Right lobe of liver (tissue), 6 donors: ENCODE data around the gene GMDS. TPM values are rescaled to one million over a fixed set of nuclear protein-coding genes. Genes with fewer than 3 reads are reported as not detected.
A peak's percentile ranks its signal among the peaks of the same experiment; 100 is the strongest.

Source experiments
- ATAC-seq, 4 donors: fragments of 200-7000 bp; cut with Tn5 transposase; one replicate each; pipeline ENCODE4 v1.9.1; 2020; ENCODE audit warnings: mild to moderate bottlenecking in 4 of 4, moderate library complexity in 4 of 4
- DNase-seq, 3 donors: peaks; one replicate each; pipeline ENCODE4 v3.0.0-alpha.2; 2020
- H3K27ac ChIP-seq, 3 donors: fragments of 200-600 bp; one replicate each; pipeline ENCODE4 v1.8.0; 2022
- H3K27me3 ChIP-seq, 2 donors: fragments of 200-600 bp; one replicate each; pipeline ENCODE4 v1.8.0; 2022
- H3K36me3 ChIP-seq, 4 donors: fragments of 200-600 bp; sonication (generic) in 1 of 4; one replicate each; pipeline versions ENCODE4 v1.5.1 to v1.8.0; 2017 to 2022; ENCODE audit warnings: control low read depth in 1 of 4
- H3K4me1 ChIP-seq, 4 donors: fragments of 200-600 bp; sonication (generic) in 1 of 4; one replicate each; pipeline versions ENCODE4 v1.5.1 to v1.8.0; 2017 to 2022; ENCODE audit warnings: control low read depth in 1 of 4
- H3K4me3 ChIP-seq, 3 donors: fragments of 200-600 bp; one replicate each; pipeline ENCODE4 v1.8.0; 2022
- H3K9me3 ChIP-seq, 4 donors: fragments of 200-600 bp; sonication (generic) in 1 of 4; one replicate each; pipeline versions ENCODE4 v1.5.1 to v1.8.0; 2017 to 2022; ENCODE audit warnings: control low read depth in 1 of 4
- POLR2A ChIP-seq: fragments of 450-650 bp; IDR thresholded peaks from one replicate; pipeline ENCODE4 v1.6.1; 2017; ENCODE audit warnings: antibody characterized with exemption, mild to moderate bottlenecking
- WGBS: methylation state at CpG from one replicate; pipeline ENCODE4 v1.1.6; 2018; ENCODE audit warnings: low coverage, low lambda C conversion rate; ENCODE audit not compliant: insufficient coverage; ENCODE audit errors: missing lambda C conversion rate; 5-methylcytosine and 5-hydroxymethylcytosine counted together
- intact Hi-C, 2 donors: fragments of 100-400 bp; cut with DNase I; formaldehyde crosslinking; loops; one replicate each; pipeline versions ENCODE4 v1.11.2 to v1.14.1; 2022
- total RNA-seq, 6 experiments: library from RNA; depleted of rRNA in 2 of 6; stranded (reverse); fragments of >200 nt in 2 of 6; fragmentation: NEBNext Ultra II Directional in 3 of 6; extraction: Animal tissue kit (Norgen Biotek cat#: 25700) in 3 of 6; gene quantifications; one replicate each; pipeline versions ENCODE4 v1.1.0 to v1.2.4, GENCODE V29; 2016 to 2023
- TF ChIP-seq, protein P1 (sequence below), 4 donors: fragments of 200-600 bp in 3 of 4; fragments of 450-650 bp in 1 of 4; IDR thresholded peaks; one replicate each; pipeline versions ENCODE4 v1.5.1 to v1.8.0; 2016 to 2022; ENCODE audit warnings: antibody characterized with exemption in 4 of 4, mild to moderate bottlenecking in 2 of 4
- donor health status: DM: no; HTN: yes; CAD: no.
- donor health status: DM: no; HTN: no; CAD: no.
- donor health status: DM: no; HTN: no; CAD: no.
- donor health status: DM: no; HTN: yes; CAD: no.
- donor health status: DM: no; HTN: yes; CAD: no.

Gene GMDS
- total RNA-seq, 6 experiments from 2014 or later, result 15.9 to 34.4 (median 23.4) TPM

DNA sequence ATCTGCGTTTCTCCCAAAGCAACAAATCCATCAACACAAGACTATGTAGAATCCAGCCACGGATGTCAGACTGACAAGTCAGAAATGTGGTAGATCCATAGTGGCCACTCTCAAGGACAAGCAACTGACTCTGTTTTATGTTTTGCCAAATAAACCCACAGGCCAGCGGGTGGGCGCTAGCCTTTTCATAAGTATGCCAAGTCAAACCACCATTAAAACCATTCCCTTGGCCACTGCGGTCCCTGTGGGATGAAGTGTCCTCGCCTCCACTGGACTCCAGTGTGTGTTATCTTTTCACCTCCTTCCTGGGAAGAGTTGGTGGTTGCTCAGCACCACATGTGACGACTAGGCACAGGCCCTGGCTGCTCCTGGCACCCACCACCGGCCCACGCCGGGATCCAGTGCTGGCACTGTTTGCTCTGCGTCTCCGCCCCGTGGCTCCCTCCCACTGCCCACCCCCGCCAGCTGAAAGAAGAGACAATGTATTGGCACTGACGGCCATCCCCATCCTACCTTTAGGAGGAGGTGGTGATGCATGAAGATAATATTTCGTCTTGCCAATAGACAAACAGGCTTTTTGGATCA is 532.3 kb downstream of the GMDS start:
- intact Hi-C loops, result no loop called here
- no peak overlapping the region for H3K4me3 ChIP-seq
- DNase-seq (no peak), ATAC-seq (peak in 1 of 4 donors; percentile 31)
- H3K4me1 ChIP-seq, result no peaks in the 10 kb centered on the region
- 83% methylated on average over 6 of the region's 16 CpGs for whole genome bisulfite sequencing
- TF ChIP-seq, protein P1, sequence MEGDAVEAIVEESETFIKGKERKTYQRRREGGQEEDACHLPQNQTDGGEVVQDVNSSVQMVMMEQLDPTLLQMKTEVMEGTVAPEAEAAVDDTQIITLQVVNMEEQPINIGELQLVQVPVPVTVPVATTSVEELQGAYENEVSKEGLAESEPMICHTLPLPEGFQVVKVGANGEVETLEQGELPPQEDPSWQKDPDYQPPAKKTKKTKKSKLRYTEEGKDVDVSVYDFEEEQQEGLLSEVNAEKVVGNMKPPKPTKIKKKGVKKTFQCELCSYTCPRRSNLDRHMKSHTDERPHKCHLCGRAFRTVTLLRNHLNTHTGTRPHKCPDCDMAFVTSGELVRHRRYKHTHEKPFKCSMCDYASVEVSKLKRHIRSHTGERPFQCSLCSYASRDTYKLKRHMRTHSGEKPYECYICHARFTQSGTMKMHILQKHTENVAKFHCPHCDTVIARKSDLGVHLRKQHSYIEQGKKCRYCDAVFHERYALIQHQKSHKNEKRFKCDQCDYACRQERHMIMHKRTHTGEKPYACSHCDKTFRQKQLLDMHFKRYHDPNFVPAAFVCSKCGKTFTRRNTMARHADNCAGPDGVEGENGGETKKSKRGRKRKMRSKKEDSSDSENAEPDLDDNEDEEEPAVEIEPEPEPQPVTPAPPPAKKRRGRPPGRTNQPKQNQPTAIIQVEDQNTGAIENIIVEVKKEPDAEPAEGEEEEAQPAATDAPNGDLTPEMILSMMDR (IDR thresholded peaks at IDR 0.05), result no peak
- TF ChIP-seq POLR2A, result no peak
- no peaks in the 10 kb centered on the region for H3K9me3 ChIP-seq
- no peaks in the 10 kb centered on the region for H3K36me3 ChIP-seq
- H3K27me3 ChIP-seq, result no peaks in the 10 kb centered on the region
- H3K27ac ChIP-seq, result no peak overlapping the region

DNA sequence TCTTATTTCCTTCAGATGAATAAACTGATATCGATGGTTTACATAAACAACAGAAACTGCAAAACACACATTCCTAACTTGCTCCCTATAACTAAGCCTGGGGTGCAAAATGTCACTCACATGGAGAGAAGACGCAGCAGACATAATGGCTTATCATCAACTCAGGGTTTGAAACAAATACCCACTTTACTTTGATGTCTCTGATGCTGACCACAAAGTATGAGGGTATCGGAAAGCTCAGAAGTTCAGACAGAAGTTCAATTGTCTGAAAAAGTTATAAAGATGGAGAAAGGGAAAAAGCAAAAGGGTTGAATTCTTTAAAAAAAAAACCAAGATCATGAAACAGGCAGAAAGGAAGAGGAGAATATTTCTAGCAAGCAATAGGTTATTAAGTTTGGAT is 533.0 kb downstream of the GMDS start:
- no peak for DNase-seq
- TF ChIP-seq POLR2A, result no peak
- TF ChIP-seq, protein P1 (IDR thresholded peaks at IDR 0.05), result no peak
- intact Hi-C loops, result no loop called here
- no peaks in the 10 kb centered on the region for H3K4me1 ChIP-seq
- 89% methylated on average over 3 of the region's 3 CpGs for WGBS
- no peaks in the 10 kb centered on the region for H3K36me3 ChIP-seq
- H3K9me3 ChIP-seq, result no peaks in the 10 kb centered on the region
- ATAC-seq, result no peak
- no peak overlapping the region for H3K27ac ChIP-seq
- no peaks in the 10 kb centered on the region for H3K27me3 ChIP-seq
- no peak overlapping the region for H3K4me3 ChIP-seq

DNA sequence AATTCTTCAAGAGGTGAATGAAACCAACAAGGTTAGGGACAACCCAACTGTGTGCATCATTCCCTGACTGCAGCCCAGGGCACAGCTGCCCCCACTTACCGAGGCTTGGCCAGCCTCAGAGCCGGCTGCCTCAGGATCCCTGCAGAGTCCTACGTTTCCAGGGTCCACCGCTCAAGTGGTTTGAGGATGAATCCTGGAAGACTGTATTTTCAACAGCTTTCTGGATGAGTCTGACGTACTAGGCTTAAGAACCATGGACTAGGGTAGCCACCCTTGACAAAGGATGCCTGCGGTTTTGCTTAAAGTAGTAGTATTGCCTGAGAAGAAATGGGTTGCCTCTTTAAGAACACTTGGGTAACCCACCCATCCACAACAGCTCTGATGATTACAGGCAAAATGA is 534.3 kb downstream of the GMDS start:
- ATAC-seq, result no peak
- H3K9me3 ChIP-seq, result no peaks in the 10 kb centered on the region
- no peak overlapping the region for H3K4me3 ChIP-seq
- TF ChIP-seq POLR2A, result no peak
- TF ChIP-seq, protein P1 (IDR thresholded peaks at IDR 0.05), result no peak
- H3K36me3 ChIP-seq, result no peaks in the 10 kb centered on the region
- no peaks in the 10 kb centered on the region for H3K4me1 ChIP-seq
- intact Hi-C loops, result no loop called here
- WGBS, result 88% methylated on average over 4 of the region's 6 CpGs
- H3K27ac ChIP-seq, result no peak overlapping the region
- H3K27me3 ChIP-seq, result no peaks in the 10 kb centered on the region
- DNase-seq, result no peak

DNA sequence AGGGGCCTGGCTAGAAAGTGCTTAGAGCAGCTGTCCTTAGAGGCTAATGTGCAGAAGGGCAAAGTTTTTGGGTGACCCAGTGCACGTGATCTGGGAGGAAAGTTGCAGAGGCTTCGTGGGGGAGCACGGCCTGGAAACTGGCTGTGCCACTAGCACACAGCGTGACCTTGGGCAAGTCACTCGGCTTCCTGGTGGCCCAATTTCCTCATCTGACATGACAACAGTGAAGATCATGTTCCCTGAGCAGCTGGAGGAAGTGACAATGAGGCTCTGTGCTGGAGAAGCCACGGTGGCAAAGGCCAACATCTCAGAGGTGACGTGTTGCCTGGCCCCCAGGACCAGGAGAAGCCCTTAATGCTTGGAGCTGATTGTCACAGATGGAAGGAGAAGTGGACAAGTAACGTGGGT is 536.2 kb downstream of the GMDS start:
- 69% methylated on average over 4 of the region's 8 CpGs for whole genome bisulfite sequencing
- peak; percentile 65 to 87 (median 65) for ATAC-seq
- no peaks in the 10 kb centered on the region for H3K9me3 ChIP-seq
- DNase-seq, result peak; percentile 34 to 68 (median 61)
- H3K4me1 ChIP-seq, result no peaks in the 10 kb centered on the region
- TF ChIP-seq, protein P1 (IDR thresholded peaks at IDR 0.05), result no peak
- no peak for TF ChIP-seq POLR2A
- intact Hi-C loops, result no loop called here
- H3K4me3 ChIP-seq, result no peak overlapping the region
- no peaks in the 10 kb centered on the region for H3K27me3 ChIP-seq
- no peaks in the 10 kb centered on the region for H3K36me3 ChIP-seq
- H3K27ac ChIP-seq, result no peak overlapping the region

DNA sequence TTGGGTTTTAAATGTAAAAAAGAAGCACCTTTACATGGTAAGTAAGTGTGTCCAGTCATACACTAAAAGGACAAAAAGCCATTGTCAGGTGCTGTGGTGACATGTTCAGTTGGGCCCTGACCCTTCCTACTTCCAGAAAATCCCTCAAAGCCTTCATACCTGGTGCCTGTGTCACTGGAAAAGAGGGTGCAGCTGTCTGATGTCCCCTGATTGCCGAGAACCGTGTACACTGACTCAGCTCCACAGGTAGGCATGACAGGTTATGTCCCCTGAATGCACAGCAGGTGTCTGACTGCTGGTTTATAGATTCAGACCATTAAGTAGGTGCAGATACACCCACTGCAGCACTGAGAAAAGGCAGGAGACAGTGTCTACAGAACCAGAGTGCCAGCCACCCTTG is 536.6 kb downstream of the GMDS start:
- no peak for DNase-seq
- Histone ChIP-seq H3K4me3 (no peak overlapping the region), H3K4me1 (no peaks in the 10 kb centered on the region), H3K27me3 (no peaks in the 10 kb centered on the region), H3K36me3 (no peaks in the 10 kb centered on the region), H3K27ac (no peak overlapping the region), H3K9me3 (no peaks in the 10 kb centered on the region)
- intact Hi-C loops, result no loop called here
- ATAC-seq, result no peak
- 94% methylated on average over 2 of the region's 2 CpGs for WGBS
- no peak for TF ChIP-seq POLR2A
- TF ChIP-seq, protein P1 (IDR thresholded peaks at IDR 0.05), result no peak
